A549 (cell line): ENCODE data around the gene NR2F2. TPM values are rescaled to one million over a fixed set of nuclear protein-coding genes. Genes with fewer than 3 reads are reported as not detected.

Source experiments
- ATAC-seq, 2 experiments: fragments of 200-7000 bp in 1 of 2; fragments of >200 bp in 1 of 2; cut with Nextera tagmentation in 1 of 2; cut with Tn5 transposase in 1 of 2; 3 replicates each; pipeline versions ENCODE4 v1.8.0 to v1.9.1; 2018 to 2020; ENCODE audit warnings: mild to moderate bottlenecking in 1 of 2, moderate library complexity in 1 of 2
- CTCF ChIA-PET: fragments of 300-600 bp; sonication (Branson Sonifier 250); formaldehyde crosslinking; extraction: SDS; loops from one replicate; lab custom pipeline; 2021; ENCODE audit warnings: antibody characterized with exemption, inconsistent platforms; lab: Yijun Ruan, JAX
- POLR2A ChIA-PET: fragments of 350-600 bp; formaldehyde crosslinking; extraction: SDS; loops from one replicate; lab custom pipeline; 2021; ENCODE audit warnings: antibody characterized with exemption, inconsistent platforms; lab: Yijun Ruan, JAX
- DNase-seq, 2 experiments: peaks; one replicate each; pipeline versions ENCODE4 v3.0.0 to v3.0.0-alpha.2; 2011 to 2016; ENCODE audit warnings: low read depth in 1 of 2, low spot score in 1 of 2
- FAIRE-seq: peaks from 2 replicates; lab custom pipeline; 2011; peaks lifted over from hg19 to GRCh38; lab: Jason Lieb, UNC
- H3K27ac ChIP-seq, 2 experiments: fragments of >200 bp; sonication (Bioruptor Twin); formaldehyde crosslinking; 3 replicates each; pipeline ENCODE4 v1.5.1; 2016 to 2017
- H3K4me1 ChIP-seq: fragments of >200 bp; sonication (Bioruptor Twin); formaldehyde crosslinking; 3 replicates; pipeline ENCODE4 v1.6.1; 2016
- H3K4me2 ChIP-seq: fragments of >200 bp; sonication (Bioruptor Twin); formaldehyde crosslinking; 3 replicates; pipeline ENCODE4 v1.6.1; 2016
- H3K4me3 ChIP-seq: fragments of >200 bp; sonication (Bioruptor Twin); formaldehyde crosslinking; 3 replicates; pipeline ENCODE4 v1.5.1; 2016
- H3K9me3 ChIP-seq: fragments of >200 bp; sonication (Bioruptor Twin); formaldehyde crosslinking; 3 replicates; pipeline ENCODE4 v1.6.1; 2016
- ATOH8 ChIP-seq: fragments of 250-450 bp; sonication (Bioruptor Pico); IDR thresholded peaks from 2 replicates; pipeline ENCODE4 v1.5.0; 2020; ENCODE audit warnings: low read depth, mild to moderate bottlenecking, moderate library complexity
- BCL3 ChIP-seq: fragments of >200 bp; sonication (Bioruptor Twin); formaldehyde crosslinking; IDR thresholded peaks from 3 replicates; pipeline ENCODE4 v1.6.1; 2016
- CBX2 ChIP-seq: fragments of 200-600 bp; sonication (generic); IDR thresholded peaks from 2 replicates; pipeline ENCODE4 v1.6.1; 2016; ENCODE audit warnings: low read depth, mild to moderate bottlenecking, borderline replicate concordance
- CBX8 ChIP-seq: fragments of 200-600 bp; sonication (generic); IDR thresholded peaks from 2 replicates; pipeline ENCODE4 v1.6.1; 2016
- CHD2 ChIP-seq: fragments of 150-350 bp; IDR thresholded peaks from 2 replicates; pipeline ENCODE4 v1.6.1; 2014; ENCODE audit warnings: low read length; ENCODE audit not compliant: partially characterized antibody
- EHMT2 ChIP-seq: fragments of 200-600 bp; sonication (generic); IDR thresholded peaks from 2 replicates; pipeline ENCODE4 v1.6.1; 2016; ENCODE audit warnings: antibody characterized with exemption, low read depth, mild to moderate bottlenecking, moderate library complexity
- FOSB ChIP-seq: fragments of 250-450 bp; sonication (Bioruptor Pico); IDR thresholded peaks from 2 replicates; pipeline ENCODE4 v1.5.0; 2020; ENCODE audit warnings: mild to moderate bottlenecking, moderate library complexity
- FOSL2 ChIP-seq, 2 experiments: fragments of 450-650 bp in 1 of 2; fragments of >200 bp in 1 of 2; sonication (Bioruptor Twin) in 1 of 2; formaldehyde crosslinking; IDR thresholded peaks; 2 replicates each; pipeline versions ENCODE4 v1.5.0 to v1.6.1; 2016 to 2020; ENCODE audit warnings: mild to moderate bottlenecking in 1 of 2, moderate library complexity in 1 of 2
- HEYL ChIP-seq: fragments of 250-450 bp; sonication (Bioruptor Pico); IDR thresholded peaks from 2 replicates; pipeline ENCODE4 v1.8.0; 2021; ENCODE audit warnings: mild to moderate bottlenecking, moderate library complexity
- HOXA7 ChIP-seq: fragments of 250-450 bp; sonication (Bioruptor Pico); IDR thresholded peaks from 2 replicates; pipeline ENCODE4 v1.5.0; 2020; ENCODE audit warnings: mild to moderate bottlenecking, moderate library complexity
- JUNB ChIP-seq: fragments of >200 bp; sonication (Bioruptor Twin); formaldehyde crosslinking; IDR thresholded peaks from 2 replicates; pipeline ENCODE4 v1.6.1; 2016
- KDM1A ChIP-seq: fragments of 200-600 bp; sonication (generic); IDR thresholded peaks from 2 replicates; pipeline ENCODE4 v1.6.1; 2016; ENCODE audit warnings: low read depth, mild to moderate bottlenecking
- MAX ChIP-seq: IDR thresholded peaks from 2 replicates; pipeline ENCODE4 v1.6.1; 2012
- MAZ ChIP-seq: fragments of 150-350 bp; IDR thresholded peaks from 2 replicates; pipeline ENCODE4 v1.6.1; 2014; ENCODE audit warnings: antibody characterized with exemption, low read depth, low read length, borderline replicate concordance
- NPAS2 ChIP-seq: fragments of 250-450 bp; sonication (Bioruptor Pico); IDR thresholded peaks from 2 replicates; pipeline ENCODE4 v1.8.0; 2022; ENCODE audit warnings: mild to moderate bottlenecking, moderate library complexity, borderline replicate concordance
- RAD21 ChIP-seq, 2 experiments: fragments of >200 bp in 1 of 2; sonication (Bioruptor Twin) in 1 of 2; formaldehyde crosslinking in 1 of 2; IDR thresholded peaks in 1 of 2; conservative IDR thresholded peaks in 1 of 2; 2 replicates in 1 of 2; 3 replicates in 1 of 2; pipeline ENCODE4 v1.6.1; 2012 to 2018; ENCODE audit warnings: inconsistent platforms in 1 of 2
- RARB ChIP-seq: fragments of 250-450 bp; sonication (Bioruptor Pico); IDR thresholded peaks from 2 replicates; pipeline ENCODE4 v1.8.0; 2021; ENCODE audit warnings: mild to moderate bottlenecking, moderate library complexity
- RCOR1 ChIP-seq: fragments of 150-350 bp; IDR thresholded peaks from 2 replicates; pipeline ENCODE4 v1.6.1; 2014; ENCODE audit warnings: antibody characterized with exemption, low read length, low read depth
- SMC3 ChIP-seq: fragments of >200 bp; sonication (Bioruptor Twin); formaldehyde crosslinking; IDR thresholded peaks from 3 replicates; pipeline ENCODE4 v1.6.1; 2018; ENCODE audit warnings: inconsistent platforms
- SREBF2 ChIP-seq: fragments of 450-650 bp; IDR thresholded peaks from 2 replicates; pipeline ENCODE4 v1.6.1; 2014; ENCODE audit warnings: mild to moderate bottlenecking, moderate library complexity
- TP53 ChIP-seq: fragments of 250-450 bp; sonication (Bioruptor Pico); IDR thresholded peaks from 2 replicates; pipeline ENCODE4 v1.5.0; 2021; ENCODE audit warnings: mild to moderate bottlenecking, moderate library complexity
- USF2 ChIP-seq: fragments of 450-650 bp; IDR thresholded peaks from 2 replicates; pipeline ENCODE4 v1.6.1; 2014; ENCODE audit warnings: antibody characterized with exemption
- ZFP36 ChIP-seq: fragments of 450-650 bp; IDR thresholded peaks from 2 replicates; pipeline ENCODE4 v1.6.1; 2014; ENCODE audit warnings: borderline replicate concordance; ENCODE audit not compliant: partially characterized antibody
- WGBS: methylation state at CpG from one replicate; pipeline ENCODE4 v1.1.6; 2017; ENCODE audit errors: missing lambda C conversion rate; 5-methylcytosine and 5-hydroxymethylcytosine counted together
- polyA plus RNA-seq, 4 experiments: library from polyadenylated mRNA; depleted of rRNA in 3 of 4; stranded (reverse); fragments of >200 nt; fragmentation: RNase III in 1 of 4; extraction: RNeasy Plus Mini Kit Qiagen cat#74134 plus additional on column Dnase treatment in 1 of 4; gene quantifications; 2 replicates in 3 of 4; 3 replicates in 1 of 4; pipeline ENCODE4 v1.2.3, GENCODE V29; 2011 to 2017
- TF ChIP-seq, protein P1 (sequence below): fragments of 150-350 bp; IDR thresholded peaks from 2 replicates; pipeline ENCODE4 v1.6.1; 2014; ENCODE audit warnings: low read depth, mild to moderate bottlenecking, low read length

NR2F2 gene
- polyA plus RNA-seq, 2 of the 4 experiments (the other 2 are of a cell fraction) = 11.8 to 15.7 TPM

DNA sequence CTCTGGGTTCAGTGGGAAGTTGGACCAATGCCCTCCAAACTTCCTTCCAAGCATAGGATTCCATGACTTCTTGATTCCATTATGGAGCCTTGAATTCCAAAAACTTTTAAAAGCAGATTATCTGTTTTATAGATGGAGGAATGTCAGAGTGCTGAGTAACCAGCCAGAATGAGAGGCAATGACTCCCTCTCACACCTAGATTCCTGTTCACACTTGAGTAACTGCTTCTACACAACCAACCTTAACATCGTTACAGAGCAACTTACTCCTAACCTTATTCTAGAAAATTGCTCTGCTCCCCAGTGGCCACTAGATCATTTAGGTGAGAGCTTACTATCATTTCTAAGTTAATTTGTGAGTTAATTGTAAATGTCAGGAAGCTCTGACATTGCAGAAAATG is 24.2 kb upstream of the NR2F2 start:
- Histone ChIP-seq H3K9me3 (no peaks in the 10 kb centered on the region), H3K4me3 (no peak overlapping the region), H3K27ac (no peak overlapping the region), H3K4me2 (no peak overlapping the region), H3K4me1 (no peaks in the 10 kb centered on the region)
- TF ChIP-seq EHMT2 (no peak), HOXA7 (no peak), MAX (no peak), CHD2 (no peak), RAD21 (conservative IDR thresholded peaks at IDR 0.05 in 1 of 2, IDR thresholded peaks at IDR 0.05 in 1 of 2) (no peak), FOSL2 (IDR thresholded peaks at IDR 0.05) (no peak), FOSL2 (CRISPR knock-in tag; IDR thresholded peaks at IDR 0.05) (no peak), BCL3 (no peak)
- TF ChIP-seq, protein P1, sequence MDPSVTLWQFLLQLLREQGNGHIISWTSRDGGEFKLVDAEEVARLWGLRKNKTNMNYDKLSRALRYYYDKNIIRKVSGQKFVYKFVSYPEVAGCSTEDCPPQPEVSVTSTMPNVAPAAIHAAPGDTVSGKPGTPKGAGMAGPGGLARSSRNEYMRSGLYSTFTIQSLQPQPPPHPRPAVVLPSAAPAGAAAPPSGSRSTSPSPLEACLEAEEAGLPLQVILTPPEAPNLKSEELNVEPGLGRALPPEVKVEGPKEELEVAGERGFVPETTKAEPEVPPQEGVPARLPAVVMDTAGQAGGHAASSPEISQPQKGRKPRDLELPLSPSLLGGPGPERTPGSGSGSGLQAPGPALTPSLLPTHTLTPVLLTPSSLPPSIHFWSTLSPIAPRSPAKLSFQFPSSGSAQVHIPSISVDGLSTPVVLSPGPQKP = no peak
- POLR2A ChIA-PET = interaction anchor here (0.6 kb wide), 1 partner anchor 13 kb away, joined by 5 read pairs; no protein-coding TSS in a partner anchor
- 93% methylated on average over 1 of the region's 1 CpG for WGBS
- no peak for ATAC-seq
- DNase-seq = no peak
- no peak for FAIRE-seq
- CTCF ChIA-PET = interaction anchor here (0.6 to 1.3 kb wide), 2 partner anchors 17 to 20 kb away, joined by 3 to 6 read pairs; no protein-coding TSS in a partner anchor

DNA sequence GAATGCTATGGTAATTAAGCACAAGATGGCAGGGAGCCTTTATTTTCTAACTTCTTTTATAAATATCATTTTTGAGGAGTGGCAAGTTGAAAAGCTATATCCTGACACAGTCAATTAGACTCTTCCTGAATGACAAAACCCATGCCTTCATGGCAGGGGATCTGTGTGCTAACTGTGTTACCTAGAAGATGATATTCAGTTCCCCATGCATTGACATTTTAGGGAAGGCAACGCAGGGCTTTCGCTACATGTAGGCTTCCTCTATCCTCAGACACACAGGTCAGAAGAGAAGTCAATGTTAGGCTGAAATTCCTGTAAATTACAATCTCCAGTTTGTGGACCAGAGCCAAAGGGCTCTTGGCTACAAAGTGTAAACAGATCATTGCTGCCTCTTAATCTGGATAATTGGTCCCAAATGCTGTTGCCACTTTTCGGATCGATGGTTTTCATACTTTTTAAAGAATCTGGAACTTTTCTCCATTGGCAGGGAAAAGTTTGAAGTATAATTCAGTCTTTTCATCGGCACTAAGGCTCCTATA is 22.6 kb upstream of the NR2F2 start:
- FAIRE-seq = no peak
- no peak overlapping the region for H3K27ac ChIP-seq
- no peaks in the 10 kb centered on the region for H3K9me3 ChIP-seq
- ChIA-PET POLR2A (interaction anchor here (0.6 kb wide), 1 partner anchor 417 kb away, joined by 3 read pairs; no protein-coding TSS in a partner anchor), CTCF (interaction anchor here (1.0 to 1.3 kb wide), 2 partner anchors 19 to 1048 kb away, joined by 3 to 6 read pairs; no protein-coding TSS in a partner anchor)
- H3K4me2 ChIP-seq = no peak overlapping the region
- no peaks in the 10 kb centered on the region for H3K4me1 ChIP-seq
- WGBS = 87% methylated on average over 5 of the region's 5 CpGs
- no peak overlapping the region for H3K4me3 ChIP-seq
- DNase-seq = no peak
- TF ChIP-seq CBX8 = no peak
- TF ChIP-seq CBX2 = no peak
- TF ChIP-seq KDM1A = no peak
- TF ChIP-seq JUNB = no peak
- TF ChIP-seq ZFP36 = no peak
- TF ChIP-seq ATOH8 = no peak
- TF ChIP-seq SREBF2 = no peak
- no peak for TF ChIP-seq USF2
- TF ChIP-seq, protein P1 = no peak
- no peak for TF ChIP-seq MAZ
- no peak for TF ChIP-seq SMC3
- TF ChIP-seq HEYL (CRISPR knock-in tag) = no peak
- TF ChIP-seq FOSB = no peak
- TF ChIP-seq RARB (CRISPR knock-in tag) = no peak
- no peak for TF ChIP-seq TP53 (CRISPR knock-in tag)
- TF ChIP-seq RCOR1 = no peak
- TF ChIP-seq NPAS2 (CRISPR knock-in tag) = no peak
- no peak for TF ChIP-seq FOSL2 (IDR thresholded peaks at IDR 0.05)
- TF ChIP-seq FOSL2 (CRISPR knock-in tag; IDR thresholded peaks at IDR 0.05) = no peak
- no peak for ATAC-seq
